ENCODE measurements around the gene CHCHD6.

CHCHD6 gene

DNA sequence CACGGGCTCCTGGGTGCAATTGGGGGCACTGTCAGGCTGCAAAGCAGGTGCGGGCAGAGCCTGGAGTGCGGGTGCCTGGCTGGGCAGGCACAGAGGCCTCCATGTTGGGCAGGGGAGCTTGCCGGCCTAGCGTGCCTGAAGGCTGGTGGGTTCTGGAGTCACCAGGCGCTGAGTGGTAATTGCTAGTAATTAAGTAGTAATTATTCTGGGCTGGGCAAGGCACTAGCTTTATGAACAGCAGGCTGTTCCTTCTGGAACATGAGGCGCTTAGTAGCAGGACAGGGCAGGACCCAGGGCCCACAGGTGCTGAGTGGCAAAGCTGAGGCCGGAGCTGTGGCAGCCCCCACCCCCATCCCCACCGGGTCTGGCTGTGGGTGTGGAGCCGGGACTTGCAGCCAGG, 304.2 kb downstream of the CHCHD6 start:
- no peak for DNase-seq (ENCODE audit: low read depth in 3 of 3)

DNA sequence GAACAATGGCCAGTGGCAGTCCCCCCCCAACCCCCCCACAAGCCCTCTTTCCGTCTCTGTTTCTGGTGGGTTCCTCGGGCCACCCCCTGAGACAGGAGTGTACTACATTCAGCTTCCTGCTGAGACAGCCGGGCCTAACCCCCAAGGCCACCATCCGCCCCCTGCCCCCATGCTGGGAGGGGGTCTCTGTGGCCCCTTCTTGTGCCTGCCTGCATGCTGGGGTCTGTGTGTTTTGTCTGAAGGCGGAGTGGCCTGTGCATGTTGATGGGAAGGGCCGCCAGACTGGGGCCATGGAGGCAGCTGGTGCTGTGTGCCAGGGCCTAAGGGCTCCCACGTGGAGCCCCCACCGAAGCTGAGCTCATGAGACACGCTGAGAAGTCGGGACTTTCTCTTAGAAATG, 305.5 kb downstream of the CHCHD6 start:
- DNase-seq (ENCODE audit: low read depth in 3 of 3) = no peak
